ENCODE results near the gene AKAP3. TPM values are rescaled to one million over a fixed set of nuclear protein-coding genes. Genes with fewer than 3 reads are reported as not detected.

Gene AKAP3
- total and polyA plus RNA-seq, 2 of the 8 experiments (the other 6 are each of a cell fraction or from before 2014, with no cell fraction given) = 0.54 to 1.0 TPM

DNA sequence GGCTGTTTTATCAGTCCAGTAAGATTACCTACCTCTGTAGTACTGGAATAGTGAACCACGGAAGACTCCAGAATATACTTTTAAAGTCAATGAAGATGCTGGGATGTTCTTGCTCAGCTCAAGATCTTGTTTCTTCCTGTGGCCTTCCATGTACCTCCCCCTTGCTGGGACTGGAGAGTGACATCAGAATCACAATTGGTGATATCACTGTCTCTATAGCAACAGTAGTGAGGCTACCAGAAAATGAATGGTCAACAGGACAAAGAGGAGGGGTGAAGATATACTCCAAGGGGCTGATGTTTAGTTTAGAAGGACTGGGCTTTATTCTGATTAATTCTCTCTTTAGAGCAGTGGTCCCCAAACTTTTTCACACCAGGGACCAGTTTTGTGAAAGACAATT, 3.8 kb downstream of the AKAP3 start (continued):
- no peak for TF ChIP-seq HDAC6 (IDR thresholded peaks at IDR 0.05; ENCODE audit: low read depth, low read length)
- no peak for TF ChIP-seq EZH2 (IDR thresholded peaks at IDR 0.05; ENCODE audit: low read depth, low read length, severe bottlenecking)
- TF ChIP-seq EGR1 (IDR thresholded peaks at IDR 0.05; ENCODE audit: borderline replicate concordance, low read depth, low read length) = no peak
